ENCODE data around the gene KLHL12.

KLHL12 gene

DNA sequence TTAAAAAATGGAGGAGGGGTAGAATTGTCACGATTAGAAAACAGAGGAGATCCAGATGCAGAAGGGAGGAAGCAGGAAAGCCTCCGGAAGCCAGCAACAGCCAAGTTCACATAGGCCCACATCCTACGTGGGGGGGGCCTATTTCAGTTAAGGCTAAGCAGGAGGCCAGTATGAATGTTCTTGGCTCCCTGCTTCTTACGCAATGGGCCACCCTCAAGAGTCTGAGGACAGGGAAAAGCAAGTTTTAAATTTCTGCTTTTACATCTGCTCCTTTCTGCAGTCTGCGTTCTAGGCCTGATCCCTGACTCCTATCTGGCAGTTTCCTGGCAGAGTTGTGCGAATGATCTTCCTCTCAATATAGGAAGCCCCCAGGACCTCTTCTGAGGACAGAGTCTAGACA lies 68.7 kb downstream of the KLHL12 start:
- no peak for DNase-seq (ENCODE audit: extremely low read depth, low read depth)
- no peak for TF ChIP-seq CTCF (IDR thresholded peaks at IDR 0.05; ENCODE audit: low read depth, low read length, missing control alignments)
- no peak overlapping the region for H3K4me3 ChIP-seq (replicated peaks; ENCODE audit: low read depth, low read length)

DNA sequence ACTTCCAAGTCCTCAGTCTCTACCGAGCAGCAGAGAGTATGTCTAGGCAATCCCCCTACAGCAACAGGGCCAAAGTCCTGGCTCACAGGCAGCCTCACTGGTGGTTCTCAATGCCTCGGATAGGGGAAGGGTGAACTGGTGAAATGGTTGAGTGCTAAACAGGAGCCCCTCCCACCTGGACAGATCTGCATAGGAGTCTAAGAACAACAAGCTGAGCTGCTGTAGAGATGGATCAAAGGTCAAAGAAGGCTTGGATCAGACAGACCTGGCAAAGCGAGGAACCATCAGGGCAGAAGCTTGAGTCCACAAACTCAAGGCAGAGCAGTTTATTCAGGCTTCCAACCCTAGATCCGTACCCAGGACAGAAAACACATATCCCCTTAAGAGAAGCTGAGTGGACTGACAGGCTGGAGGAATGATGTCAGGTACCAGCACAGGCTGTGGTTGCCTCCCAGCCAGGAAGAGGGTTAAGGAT lies 69.9 kb downstream of the KLHL12 start:
- TF ChIP-seq CTCF (IDR thresholded peaks at IDR 0.05; ENCODE audit: low read depth, low read length, missing control alignments): no peak
- DNase-seq (ENCODE audit: extremely low read depth, low read depth): no peak
- no peak overlapping the region for H3K4me3 ChIP-seq (replicated peaks; ENCODE audit: low read depth, low read length)

DNA sequence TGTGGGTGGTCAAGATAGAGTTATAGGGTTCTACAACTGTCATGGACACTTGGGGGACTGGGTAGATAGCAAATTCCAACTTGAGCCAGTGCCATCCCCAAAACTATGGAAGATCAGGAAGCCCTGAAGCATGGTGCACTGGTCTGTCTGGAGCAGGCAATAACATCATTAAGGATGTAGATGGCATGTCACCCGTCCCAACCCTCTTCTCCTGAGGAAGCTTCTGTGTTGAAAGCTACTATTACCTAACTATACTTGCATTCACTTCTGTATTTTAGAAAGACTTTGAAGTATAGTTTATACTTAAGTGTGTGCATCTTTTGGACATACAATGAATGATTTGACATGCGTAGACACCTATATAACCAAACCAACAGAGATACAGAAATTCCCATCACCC lies 71.0 kb downstream of the KLHL12 start:
- TF ChIP-seq CTCF (IDR thresholded peaks at IDR 0.05; ENCODE audit: low read depth, low read length, missing control alignments): no peak
- H3K4me3 ChIP-seq (replicated peaks; ENCODE audit: low read depth, low read length): no peak overlapping the region
- DNase-seq (ENCODE audit: extremely low read depth, low read depth): no peak

- no peak overlapping the region for H3K4me3 ChIP-seq (replicated peaks; ENCODE audit: low read depth, low read length)
- no peak for TF ChIP-seq CTCF (IDR thresholded peaks at IDR 0.05; ENCODE audit: low read depth, low read length, missing control alignments)
- DNase-seq (ENCODE audit: extremely low read depth, low read depth): no peak
These were observed 72.2 kb downstream of the KLHL12 start for GRCh38 chr1:202854787-202855186.

DNA sequence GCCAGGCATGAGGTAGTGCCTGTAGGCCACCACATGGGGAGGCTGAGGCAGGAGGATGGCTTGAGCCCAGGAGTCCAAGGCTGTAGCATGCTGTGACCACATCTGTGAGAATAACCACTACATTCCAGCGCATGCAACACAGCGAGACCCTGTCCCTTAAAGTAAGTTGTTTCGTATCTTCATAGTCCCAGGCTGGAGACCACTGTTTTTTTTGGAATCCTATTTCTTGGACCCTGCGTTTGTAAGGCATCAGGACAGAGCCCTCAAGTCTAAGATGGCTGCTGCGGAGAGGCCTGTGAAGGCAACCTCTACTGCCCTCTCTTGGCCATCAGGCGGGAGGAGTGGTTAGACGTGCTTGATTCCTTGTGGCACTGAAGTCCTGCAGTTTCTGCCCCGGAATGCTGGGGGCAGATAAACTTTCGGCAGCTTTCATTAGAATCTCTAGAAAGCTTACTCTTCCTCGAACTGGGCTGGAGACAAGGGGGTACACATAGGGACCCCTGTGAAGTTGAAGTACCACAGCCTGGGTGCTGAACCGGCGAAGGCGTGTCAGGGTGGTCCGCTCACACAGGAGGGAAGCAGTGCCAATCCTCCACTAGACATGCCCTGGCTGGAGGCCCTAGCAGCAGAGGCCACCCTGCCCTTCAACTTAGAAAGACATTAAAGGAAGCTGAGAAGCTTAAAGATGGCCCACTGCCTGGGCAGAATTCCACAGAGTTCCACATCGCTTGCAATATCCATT lies 74.7 kb downstream of the KLHL12 start:
- TF ChIP-seq CTCF (IDR thresholded peaks at IDR 0.05; ENCODE audit: low read depth, low read length, missing control alignments): peak; percentile 70
- DNase-seq (ENCODE audit: extremely low read depth, low read depth): peak; percentile 42
- no peak overlapping the region for H3K4me3 ChIP-seq (replicated peaks; ENCODE audit: low read depth, low read length)

GRCh38 chr1:202850593-202851362 lies 76.3 kb downstream of the KLHL12 start:
- H3K4me3 ChIP-seq (replicated peaks; ENCODE audit: low read depth, low read length): no peak overlapping the region
- no peak for TF ChIP-seq CTCF (IDR thresholded peaks at IDR 0.05; ENCODE audit: low read depth, low read length, missing control alignments)
- DNase-seq (ENCODE audit: extremely low read depth, low read depth): no peak
